B cell (primary cell): ENCODE results near the gene SLC39A11.

ENCODE experiments used
- CTCF ChIP-seq: fragments of 200-600 bp; IDR thresholded peaks from one replicate; pipeline ENCODE4 v1.8.0; 2022; ENCODE audit warnings: antibody characterized with exemption, mild to moderate bottlenecking
- EZH2 ChIP-seq: IDR thresholded peaks from 2 replicates; pipeline ENCODE4 v1.6.1; 2012; ENCODE audit warnings: borderline replicate concordance, low read depth, mild to moderate bottlenecking, moderate library complexity, low read length; ENCODE audit not compliant: insufficient read depth, poor library complexity, severe bottlenecking

GRCh38 chr17:72797142-72797541 lies 295.3 kb downstream of the SLC39A11 start:
- TF ChIP-seq CTCF (no peak), EZH2 (no peak)
